ENCODE measurements around the gene NR6A1.

DNA sequence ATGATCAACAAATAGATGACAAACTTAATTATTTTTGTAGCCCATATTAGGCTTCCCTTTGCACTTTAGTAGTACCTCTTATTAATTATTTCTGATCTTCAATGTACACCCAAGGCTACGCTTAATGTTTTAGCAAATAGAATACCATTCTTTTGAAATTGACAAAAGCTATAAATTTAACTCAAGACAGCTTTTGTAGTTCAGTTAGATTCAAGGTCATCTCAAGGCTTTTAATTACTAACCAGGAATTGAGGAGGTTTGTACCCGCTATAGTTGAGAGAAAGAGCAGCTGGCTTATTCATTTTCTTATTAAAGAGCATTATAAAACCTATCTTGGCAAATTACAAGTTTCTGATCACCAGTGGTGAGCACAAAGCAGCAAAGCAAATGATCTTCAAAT is 15.1 kb downstream of the NR6A1 start:
- no peak for TF ChIP-seq CTCF (IDR thresholded peaks at IDR 0.05)
- no peak for TF ChIP-seq POLR2A (IDR thresholded peaks at IDR 0.05; ENCODE audit: low read depth)
- no peak for TF ChIP-seq EP300 (IDR thresholded peaks at IDR 0.05)

All from esophagus muscularis mucosa (tissue), 4 donors.